Neural progenitor cell (in vitro differentiated cells): ENCODE results near the gene PEX12.

Source experiments
- CTCF ChIP-seq: fragments of 200-600 bp; sonication (generic); IDR thresholded peaks from 2 replicates; pipeline ENCODE4 v1.5.1; 2017; ENCODE audit warnings: antibody characterized with exemption, mild to moderate bottlenecking
- EZH2 ChIP-seq: fragments of 200-600 bp; sonication (generic); IDR thresholded peaks from 2 replicates; pipeline ENCODE4 v1.6.1; 2017; ENCODE audit warnings: antibody characterized with exemption, mild to moderate bottlenecking, moderate library complexity

- no peak for TF ChIP-seq EZH2
- TF ChIP-seq CTCF = peak; percentile 13
Measured at GRCh38 chr17:35555691-35556090, 22.7 kb downstream of the PEX12 start.
